GM18508 (cell line): Measurements from ENCODE around the gene IL32.

Experiments used
- ATAC-seq: cut with Tn5 transposase; IDR thresholded peaks from one replicate; pipeline ENCODE4 v1.9.1; 2021; ENCODE audit warnings: moderate number of reproducible peaks; ENCODE audit not compliant: insufficient read depth, unreplicated experiment

Gene IL32

GRCh38 chr16:3087243-3088235 is 22.1 kb downstream of the IL32 start:
- no peak for ATAC-seq

- ATAC-seq, result no peak
These were observed 23.0 kb downstream of the IL32 start for GRCh38 chr16:3088450-3088849.

DNA sequence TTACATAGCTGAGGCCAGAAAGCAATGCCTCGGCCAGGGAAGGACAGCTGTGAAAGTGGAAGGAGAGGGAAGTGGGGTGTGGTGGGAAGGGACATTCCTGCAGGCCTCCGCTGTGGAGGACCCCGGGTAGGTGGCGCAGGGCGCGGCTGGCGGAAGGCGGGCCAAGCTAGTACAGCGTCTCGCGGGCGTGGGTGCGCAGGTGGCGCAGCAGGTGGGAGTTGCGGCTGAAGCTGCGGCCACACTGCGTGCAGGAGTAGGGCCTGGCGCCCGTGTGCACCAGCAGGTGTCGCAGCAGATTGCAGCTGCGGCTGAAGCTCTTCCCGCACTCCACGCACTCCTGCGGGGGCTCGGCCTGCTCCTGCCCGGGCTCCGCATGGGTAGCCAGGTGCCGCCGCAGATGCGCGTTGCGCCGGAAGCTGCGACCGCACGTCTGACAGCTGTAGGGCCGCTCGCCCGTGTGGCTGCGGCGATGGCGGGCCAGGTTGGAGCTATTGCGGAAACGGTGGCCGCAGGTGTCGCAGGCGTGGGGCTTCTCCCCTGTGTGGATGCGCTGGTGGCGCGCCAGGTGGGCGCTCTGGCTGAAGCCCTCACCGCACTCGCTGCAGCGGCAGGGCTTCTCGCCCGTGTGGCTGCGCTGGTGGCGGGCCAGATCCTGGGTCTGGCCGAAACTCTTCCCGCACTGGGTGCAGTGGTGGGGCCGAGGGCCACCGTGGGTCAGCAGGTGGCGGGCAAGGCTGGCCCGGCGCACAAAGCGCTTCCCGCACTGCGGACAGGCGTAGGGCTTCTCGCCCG is 23.7 kb downstream of the IL32 start:
- no peak for ATAC-seq

DNA sequence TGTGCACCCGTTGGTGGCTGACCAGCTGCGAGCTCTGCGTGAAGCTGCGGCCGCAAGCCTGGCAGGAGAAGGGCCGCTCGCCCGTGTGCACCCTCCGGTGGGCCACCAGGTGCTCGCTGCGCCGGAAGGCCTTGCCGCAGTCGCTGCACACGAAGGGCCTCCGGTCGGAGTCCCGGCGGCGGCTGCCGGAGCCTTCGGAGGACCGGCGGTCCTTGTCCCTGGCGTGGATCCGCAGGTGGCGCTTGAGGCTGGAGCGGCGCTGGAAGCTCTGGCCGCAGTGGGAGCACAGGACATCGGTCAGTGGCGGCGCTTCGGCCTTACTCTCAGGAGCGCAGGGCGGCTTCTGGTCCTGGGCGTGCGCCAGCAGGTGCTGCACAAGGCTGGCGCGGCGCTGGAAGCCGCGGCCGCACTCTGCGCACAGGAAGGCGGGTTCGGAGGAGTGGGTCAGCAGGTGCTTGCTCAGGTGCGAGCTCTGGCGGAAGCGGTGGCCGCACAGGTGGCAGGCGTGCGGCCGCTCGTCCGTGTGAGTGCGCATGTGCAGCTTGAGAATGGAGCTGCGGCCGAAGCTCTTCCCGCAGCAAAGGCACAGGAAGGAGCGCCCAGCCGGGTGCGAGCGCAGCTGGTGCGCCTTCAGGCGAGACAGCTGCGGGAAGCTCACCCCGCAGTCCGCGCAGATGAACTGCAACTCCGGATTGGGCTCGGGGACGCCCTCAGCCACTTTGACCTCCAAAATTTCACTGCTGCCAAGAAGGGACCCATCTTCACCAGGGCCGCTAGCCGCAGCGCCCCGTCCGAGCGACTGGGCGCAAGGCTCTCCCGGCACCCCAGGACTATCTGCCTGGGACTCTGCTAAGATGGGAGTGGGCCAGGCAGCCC is 24.5 kb downstream of the IL32 start:
- ATAC-seq, result no peak

- no peak for ATAC-seq
These were observed 26.1 kb downstream of the IL32 start for GRCh38 chr16:3091551-3091950.

GRCh38 chr16:3092501-3092941 is 27.1 kb downstream of the IL32 start:
- ATAC-seq, result no peak

- ATAC-seq, result no peak
These were observed 29.0 kb downstream of the IL32 start for GRCh38 chr16:3094289-3095027.

GRCh38 chr16:3095869-3096268 is 30.4 kb downstream of the IL32 start:
- no peak for ATAC-seq

GRCh38 chr16:3096362-3096761 is 30.9 kb downstream of the IL32 start:
- no peak for ATAC-seq

DNA sequence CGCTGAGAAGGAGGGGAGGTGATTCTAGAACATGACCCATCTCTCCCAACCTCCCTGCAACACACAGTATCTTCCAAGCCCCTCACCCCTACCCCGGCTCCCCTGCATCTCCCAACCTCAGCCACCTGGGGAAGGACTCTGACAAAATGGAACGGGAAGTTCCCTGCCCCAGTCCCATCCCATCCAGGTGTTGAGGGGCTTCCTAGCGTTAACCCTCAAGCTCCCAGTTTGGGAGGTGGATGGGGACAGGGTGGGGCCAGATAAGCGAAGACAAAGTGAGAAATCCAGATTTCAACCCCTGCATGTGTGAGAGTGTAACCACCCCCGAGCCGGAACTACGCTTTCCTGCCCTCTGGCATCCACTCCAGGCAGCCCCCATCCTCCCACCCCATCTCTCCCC is 31.8 kb downstream of the IL32 start:
- no peak for ATAC-seq

DNA sequence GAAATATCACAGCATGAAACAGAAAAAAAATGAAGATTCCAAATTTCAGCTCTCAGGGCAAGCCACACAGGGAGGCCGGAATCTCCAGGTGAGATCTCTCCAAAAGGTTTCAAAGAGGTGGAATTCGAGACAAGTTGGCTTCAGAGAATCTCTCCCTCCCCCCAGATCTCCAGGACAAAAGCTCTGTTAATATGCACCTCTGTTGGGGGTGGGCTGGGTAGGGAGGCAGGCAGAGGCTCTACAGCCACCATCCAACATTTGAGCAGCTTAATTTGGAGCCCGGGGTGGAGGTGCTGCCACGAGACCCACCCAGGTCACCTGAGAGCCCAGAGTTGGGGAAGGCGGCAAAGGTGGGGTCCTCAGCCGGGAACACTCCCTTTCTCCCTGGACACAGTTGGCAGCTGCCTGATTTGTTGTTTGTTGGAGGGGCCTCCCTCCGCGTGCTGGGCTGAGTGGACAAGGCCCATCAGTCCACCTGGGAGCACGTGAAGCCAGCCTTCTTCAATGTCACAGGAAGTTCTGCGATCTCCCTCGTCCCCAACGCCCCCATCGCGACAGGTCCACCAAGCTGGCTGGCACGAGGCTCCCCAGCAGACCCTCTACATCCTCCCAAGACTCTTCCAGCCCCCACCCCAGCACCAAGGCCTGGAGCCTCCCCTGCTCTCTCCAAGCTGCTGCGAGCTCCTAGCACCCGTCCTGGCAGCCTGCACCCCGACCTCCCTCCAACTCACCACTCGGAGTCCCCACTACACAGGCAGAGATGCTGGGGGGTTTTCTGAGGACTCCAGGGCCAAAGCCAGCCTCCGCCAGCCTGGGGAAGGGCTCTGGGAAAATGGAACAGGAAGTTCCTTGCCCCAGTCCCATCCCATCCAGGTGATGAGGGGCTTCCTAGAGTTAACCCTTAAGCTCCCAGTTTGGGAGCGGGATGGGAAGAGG is 33.3 kb downstream of the IL32 start, which contains the start of gene ZSCAN10:
ZSCAN10 (minus strand) TSS at position 836 of the 936 bp plus-strand sequence. CDS start 6,357 bp downstream, outside the sequence.
- no peak for ATAC-seq

- ATAC-seq, result no peak
These were observed 33.9 kb downstream of the IL32 start for GRCh38 chr16:3099395-3099731.

DNA sequence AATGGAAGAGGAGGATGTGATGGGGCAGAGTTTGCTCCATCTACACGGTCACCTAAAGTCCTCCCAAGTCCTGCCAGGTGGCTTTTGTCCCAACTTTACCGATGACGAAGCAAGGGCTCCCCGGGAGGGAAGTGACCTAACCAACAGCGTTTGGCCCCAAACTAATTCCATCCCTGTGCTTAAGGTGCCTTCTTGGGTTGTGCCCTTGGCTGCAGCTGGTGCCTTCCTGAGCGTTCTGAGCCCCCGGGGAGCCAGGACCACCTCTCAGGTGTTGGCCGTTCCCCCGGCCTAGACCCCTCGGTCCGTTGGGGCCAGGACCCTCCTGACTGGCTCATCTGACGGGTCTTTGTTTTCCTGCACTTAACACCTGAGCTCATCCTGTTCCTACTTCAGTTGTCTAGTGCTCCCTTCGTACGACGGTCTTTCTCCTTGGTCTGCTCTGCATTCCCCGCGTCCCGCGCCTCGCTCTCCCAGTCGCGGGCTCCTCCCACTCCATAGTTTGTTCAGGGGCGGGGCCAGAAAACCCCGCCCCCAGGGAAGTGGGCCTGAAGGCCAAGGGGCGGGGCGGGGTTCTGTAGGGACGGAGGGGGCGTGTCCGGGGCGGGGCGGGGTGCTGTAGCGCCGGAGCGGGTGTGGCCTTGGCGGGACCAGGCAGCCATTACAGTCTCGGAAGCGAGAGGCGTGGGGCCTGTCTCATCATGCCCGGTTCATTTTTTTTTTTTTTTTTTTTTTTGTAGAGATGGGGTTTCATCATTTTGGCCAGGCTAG is 34.5 kb downstream of the IL32 start:
- ATAC-seq, result no peak

- no peak for ATAC-seq
These were observed 35.8 kb downstream of the IL32 start for GRCh38 chr16:3101018-3101840.

DNA sequence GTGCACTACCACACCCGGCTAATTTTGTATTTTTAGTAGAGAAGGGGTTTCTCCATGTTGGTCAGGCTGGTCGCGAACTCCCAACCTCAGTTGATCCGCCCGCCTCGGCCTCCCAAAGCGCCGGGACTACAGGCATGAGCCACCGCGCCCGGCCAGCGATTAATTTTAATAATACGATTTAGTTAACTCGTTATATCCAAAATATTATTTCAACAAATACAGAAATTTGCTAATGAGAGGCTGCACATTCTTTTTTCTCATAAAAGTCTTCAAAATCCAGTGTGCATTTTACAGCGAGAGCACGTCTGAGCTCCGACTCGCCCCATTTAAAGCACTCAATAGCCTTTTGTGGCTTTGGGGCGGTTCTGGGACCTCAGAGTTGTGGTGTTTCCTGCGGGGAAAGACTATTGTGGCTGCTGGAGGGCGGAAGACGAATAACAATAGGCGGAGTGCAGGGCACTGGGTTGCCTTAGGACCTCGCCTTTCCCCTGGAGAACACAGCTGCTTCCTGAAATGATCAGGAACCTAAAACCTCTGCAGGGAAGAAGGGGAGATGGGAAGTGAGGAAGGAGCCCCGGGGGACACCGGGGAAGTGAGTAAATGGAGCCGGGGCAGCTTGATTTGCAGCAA is 36.5 kb downstream of the IL32 start:
- ATAC-seq, result no peak

DNA sequence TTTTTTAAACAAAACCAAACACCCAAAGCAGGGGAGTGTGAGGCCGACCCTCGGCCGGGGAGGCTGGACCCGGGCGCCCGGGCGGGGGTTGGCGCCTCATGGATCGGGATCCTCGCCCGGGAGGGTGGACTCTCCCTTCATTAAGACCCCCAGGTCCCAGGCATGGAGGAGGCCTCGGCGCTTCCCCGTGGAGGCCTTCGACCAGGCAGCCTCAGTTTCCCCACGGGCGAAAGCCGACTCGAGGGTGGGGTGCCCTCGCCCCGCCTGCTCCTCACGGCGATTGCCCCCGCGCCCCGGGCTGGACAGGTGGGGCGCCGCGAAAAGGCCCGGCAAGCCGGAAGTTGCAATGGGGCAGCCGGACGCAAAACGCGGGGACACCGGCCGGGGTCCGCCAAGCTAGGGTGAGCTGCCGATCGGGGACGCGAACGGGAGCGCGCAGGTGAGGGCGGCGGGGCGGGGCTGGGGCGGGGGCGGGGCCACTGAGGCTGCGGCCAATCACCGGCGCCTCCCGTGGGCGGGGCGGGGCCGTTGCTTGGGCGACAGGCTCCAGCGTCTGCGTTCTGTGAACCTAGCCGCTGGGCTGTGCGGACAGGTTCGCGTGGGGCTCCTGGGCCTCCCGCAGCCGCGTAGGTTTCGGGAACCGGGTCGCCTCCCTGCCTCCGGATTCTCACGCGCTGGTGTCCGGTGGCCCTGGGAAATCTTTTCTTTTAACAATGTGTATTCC is 40.9 kb downstream of the IL32 start:
- ATAC-seq, result no peak
